ENCODE data around the gene BECN2. TPM values are rescaled to one million over a fixed set of nuclear protein-coding genes. Genes with fewer than 3 reads are reported as not detected.

Gene BECN2
- total and polyA plus RNA-seq, 2 of the 13 experiments (the other 11 are each of a cell fraction or from before 2014, with no cell fraction given): not detected

DNA sequence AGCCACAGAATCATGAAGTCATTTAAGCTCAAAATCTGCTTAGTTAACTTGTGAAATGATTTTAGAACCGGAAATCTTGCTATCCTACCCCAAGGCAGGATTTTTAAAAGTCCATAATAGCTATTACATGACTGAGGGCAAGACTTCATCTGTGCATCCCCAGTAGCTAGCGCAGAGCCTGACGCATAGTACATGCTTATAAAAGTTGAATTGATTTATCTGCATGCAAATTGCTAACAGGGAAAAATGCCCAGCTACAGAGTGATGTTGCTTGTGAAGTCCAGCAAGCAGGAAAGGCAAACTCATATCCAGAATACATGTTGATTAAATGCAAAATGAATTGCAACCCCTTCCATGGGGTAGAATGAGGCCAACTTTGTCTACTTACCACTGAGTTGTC lies 49.4 kb downstream of the BECN2 start:
- Histone ChIP-seq H3K9ac (ENCODE audit: insufficient read depth, low read depth, low read length) (no peak overlapping the region), H3K4me1 (ENCODE audit: insufficient read depth, low read length) (no peaks in the 10 kb centered on the region), H3K27me3 (ENCODE audit: control insufficient read depth in 1 of 2, insufficient read depth in 2 of 2, low read length in 2 of 2) (peaks cover 0 to 4% of the 10 kb centered on the region in 2 experiments; a peak in 1 of 5 replicates), H4K20me1 (ENCODE audit: insufficient read depth, low read length) (no peaks in the 10 kb centered on the region), H3K4me3 (replicated peaks in 1 of 3; ENCODE audit: insufficient read depth in 1 of 3, low read depth in 2 of 3, low read length in 3 of 3) (no peak overlapping the region), H3K36me3 (replicated peaks in 1 of 2; ENCODE audit: control insufficient read depth in 1 of 2, insufficient read depth in 2 of 2, low read length in 2 of 2) (no peaks in the 10 kb centered on the region), H2AFZ (ENCODE audit: low read length) (no peak overlapping the region), H3K79me2 (ENCODE audit: insufficient read depth, low read length) (no peaks in the 10 kb centered on the region), H3K4me2 (ENCODE audit: low read depth, low read length) (no peak overlapping the region), H3K27ac (ENCODE audit: extremely low read length, insufficient read depth, low read length) (no peak overlapping the region), H3K9me3 (ENCODE audit: low read length) (no peaks in the 10 kb centered on the region)
- in situ Hi-C loops (cut with HindIII; ENCODE audit: extremely low pct_ligation_motif_present, low pct_unique_long_range_greater_than_20kb): no loop called here
- ATAC-seq (no peak), DNase-seq (ENCODE audit: low spot score) (no peak), FAIRE-seq (no peak)
- ChIA-PET CTCF (ENCODE audit: low intra/inter-chr PET ratio, low total read pairs) (no interaction called here), POLR2A (no interaction called here)
- WGBS (ENCODE audit: low lambda C conversion rate): 64% methylated on average over 3 of the region's 3 CpGs
- TF ChIP-seq ZNF569 (CRISPR knock-in tag; IDR thresholded peaks at IDR 0.05; ENCODE audit: borderline replicate concordance) (no peak), ZZZ3 (CRISPR knock-in tag; IDR thresholded peaks at IDR 0.05; ENCODE audit: borderline replicate concordance) (no peak), SMAD3 (CRISPR knock-in tag; IDR thresholded peaks at IDR 0.05) (no peak), ZNF33B (CRISPR knock-in tag; IDR thresholded peaks at IDR 0.05) (no peak)
- TF ChIP-seq, protein P1, sequence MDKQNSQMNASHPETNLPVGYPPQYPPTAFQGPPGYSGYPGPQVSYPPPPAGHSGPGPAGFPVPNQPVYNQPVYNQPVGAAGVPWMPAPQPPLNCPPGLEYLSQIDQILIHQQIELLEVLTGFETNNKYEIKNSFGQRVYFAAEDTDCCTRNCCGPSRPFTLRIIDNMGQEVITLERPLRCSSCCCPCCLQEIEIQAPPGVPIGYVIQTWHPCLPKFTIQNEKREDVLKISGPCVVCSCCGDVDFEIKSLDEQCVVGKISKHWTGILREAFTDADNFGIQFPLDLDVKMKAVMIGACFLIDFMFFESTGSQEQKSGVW (CRISPR knock-in tag; IDR thresholded peaks at IDR 0.05; ENCODE audit: borderline replicate concordance): no peak
- TF ChIP-seq, protein P2, sequence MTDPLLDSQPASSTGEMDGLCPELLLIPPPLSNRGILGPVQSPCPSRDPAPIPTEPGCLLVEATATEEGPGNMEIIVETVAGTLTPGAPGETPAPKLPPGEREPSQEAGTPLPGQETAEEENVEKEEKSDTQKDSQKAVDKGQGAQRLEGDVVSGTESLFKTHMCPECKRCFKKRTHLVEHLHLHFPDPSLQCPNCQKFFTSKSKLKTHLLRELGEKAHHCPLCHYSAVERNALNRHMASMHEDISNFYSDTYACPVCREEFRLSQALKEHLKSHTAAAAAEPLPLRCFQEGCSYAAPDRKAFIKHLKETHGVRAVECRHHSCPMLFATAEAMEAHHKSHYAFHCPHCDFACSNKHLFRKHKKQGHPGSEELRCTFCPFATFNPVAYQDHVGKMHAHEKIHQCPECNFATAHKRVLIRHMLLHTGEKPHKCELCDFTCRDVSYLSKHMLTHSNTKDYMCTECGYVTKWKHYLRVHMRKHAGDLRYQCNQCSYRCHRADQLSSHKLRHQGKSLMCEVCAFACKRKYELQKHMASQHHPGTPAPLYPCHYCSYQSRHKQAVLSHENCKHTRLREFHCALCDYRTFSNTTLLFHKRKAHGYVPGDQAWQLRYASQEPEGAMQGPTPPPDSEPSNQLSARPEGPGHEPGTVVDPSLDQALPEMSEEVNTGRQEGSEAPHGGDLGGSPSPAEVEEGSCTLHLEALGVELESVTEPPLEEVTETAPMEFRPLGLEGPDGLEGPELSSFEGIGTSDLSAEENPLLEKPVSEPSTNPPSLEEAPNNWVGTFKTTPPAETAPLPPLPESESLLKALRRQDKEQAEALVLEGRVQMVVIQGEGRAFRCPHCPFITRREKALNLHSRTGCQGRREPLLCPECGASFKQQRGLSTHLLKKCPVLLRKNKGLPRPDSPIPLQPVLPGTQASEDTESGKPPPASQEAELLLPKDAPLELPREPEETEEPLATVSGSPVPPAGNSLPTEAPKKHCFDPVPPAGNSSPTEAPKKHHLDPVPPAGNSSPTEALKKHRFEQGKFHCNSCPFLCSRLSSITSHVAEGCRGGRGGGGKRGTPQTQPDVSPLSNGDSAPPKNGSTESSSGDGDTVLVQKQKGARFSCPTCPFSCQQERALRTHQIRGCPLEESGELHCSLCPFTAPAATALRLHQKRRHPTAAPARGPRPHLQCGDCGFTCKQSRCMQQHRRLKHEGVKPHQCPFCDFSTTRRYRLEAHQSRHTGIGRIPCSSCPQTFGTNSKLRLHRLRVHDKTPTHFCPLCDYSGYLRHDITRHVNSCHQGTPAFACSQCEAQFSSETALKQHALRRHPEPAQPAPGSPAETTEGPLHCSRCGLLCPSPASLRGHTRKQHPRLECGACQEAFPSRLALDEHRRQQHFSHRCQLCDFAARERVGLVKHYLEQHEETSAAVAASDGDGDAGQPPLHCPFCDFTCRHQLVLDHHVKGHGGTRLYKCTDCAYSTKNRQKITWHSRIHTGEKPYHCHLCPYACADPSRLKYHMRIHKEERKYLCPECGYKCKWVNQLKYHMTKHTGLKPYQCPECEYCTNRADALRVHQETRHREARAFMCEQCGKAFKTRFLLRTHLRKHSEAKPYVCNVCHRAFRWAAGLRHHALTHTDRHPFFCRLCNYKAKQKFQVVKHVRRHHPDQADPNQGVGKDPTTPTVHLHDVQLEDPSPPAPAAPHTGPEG (CRISPR knock-in tag; IDR thresholded peaks at IDR 0.05): no peak
- TF ChIP-seq, protein P3, sequence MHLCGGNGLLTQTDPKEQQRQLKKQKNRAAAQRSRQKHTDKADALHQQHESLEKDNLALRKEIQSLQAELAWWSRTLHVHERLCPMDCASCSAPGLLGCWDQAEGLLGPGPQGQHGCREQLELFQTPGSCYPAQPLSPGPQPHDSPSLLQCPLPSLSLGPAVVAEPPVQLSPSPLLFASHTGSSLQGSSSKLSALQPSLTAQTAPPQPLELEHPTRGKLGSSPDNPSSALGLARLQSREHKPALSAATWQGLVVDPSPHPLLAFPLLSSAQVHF (CRISPR knock-in tag; IDR thresholded peaks at IDR 0.05): no peak
- intact Hi-C loops (cut with micrococcal nuclease; ENCODE audit: unreplicated experiment): no loop called here
- no TSS peak for BruUV-seq (replicated peaks)

Other genes with a start within 250 kb of the BECN2 start
- 26.1 and 35.6 TPM in 2 replicates for gene EXO1, start 109.6 kb upstream of the BECN2 start, total RNA-seq (2016; rRNA removed; fragmentation: Illumina TruSeq; extraction: Trizol)
- gene EXO1, start 109.6 kb upstream of the BECN2 start, polyA plus RNA-seq (2011; rRNA removed): 1.6 and 3.2 TPM in 2 replicates
- gene MAP1LC3C, start 41.3 kb downstream of the BECN2 start, total RNA-seq (2016; rRNA removed; fragmentation: Illumina TruSeq; extraction: Trizol): not detected in 2 replicates
- not detected in 2 replicates for gene MAP1LC3C, start 41.3 kb downstream of the BECN2 start, polyA plus RNA-seq (2011; rRNA removed)

All from HepG2 (cell line).